ENCODE data around the gene HAUS5. TPM values are rescaled to one million over a fixed set of nuclear protein-coding genes. Genes with fewer than 3 reads are reported as not detected.

HAUS5 gene
- polyA plus RNA-seq, 1 donor from 2014 or later: 14.4 TPM

Other genes starting within 250 kb of the HAUS5 start
- gene GPR42, start 241.7 kb upstream of the HAUS5 start, polyA plus RNA-seq: not detected in 2 replicates
- gene FFAR2, start 164.5 kb upstream of the HAUS5 start, polyA plus RNA-seq: not detected in 2 replicates
- not detected in 2 replicates for gene KRTDAP, start 122.3 kb upstream of the HAUS5 start, polyA plus RNA-seq
- not detected in 2 replicates for gene DMKN, start 99.1 kb upstream of the HAUS5 start, polyA plus RNA-seq
- gene SBSN, start 84.4 kb upstream of the HAUS5 start, polyA plus RNA-seq: not detected in 2 replicates
- not detected in 2 replicates for gene GAPDHS, start 79.3 kb upstream of the HAUS5 start, polyA plus RNA-seq
- gene TMEM147, start 67.1 kb upstream of the HAUS5 start, polyA plus RNA-seq: 106 and 108 TPM in 2 replicates
- gene ATP4A, start 49.1 kb upstream of the HAUS5 start, polyA plus RNA-seq: 0.34 TPM in 1 of 2 replicates, not detected in the other
- gene PMIS2, start 26.6 kb upstream of the HAUS5 start, polyA plus RNA-seq: not detected in 2 replicates
- gene RBM42, start 16.3 kb downstream of the HAUS5 start, polyA plus RNA-seq: 58.5 and 73.5 TPM in 2 replicates
- 0.58 TPM in 1 of 2 replicates, not detected in the other for gene ETV2, start 29.0 kb downstream of the HAUS5 start, polyA plus RNA-seq
- 860 and 1,013 TPM in 2 replicates for gene COX6B1, start 35.6 kb downstream of the HAUS5 start, polyA plus RNA-seq
- 0.26 TPM in 1 of 2 replicates, not detected in the other for gene UPK1A, start 53.8 kb downstream of the HAUS5 start, polyA plus RNA-seq
- gene ZBTB32, start 91.8 kb downstream of the HAUS5 start, polyA plus RNA-seq: not detected in 2 replicates
- gene KMT2B, start 105.3 kb downstream of the HAUS5 start, polyA plus RNA-seq: 9.0 and 15.8 TPM in 2 replicates
- 4.6 and 7.2 TPM in 2 replicates for gene IGFLR1, start 129.7 kb downstream of the HAUS5 start, polyA plus RNA-seq
- gene U2AF1L4, start 132.7 kb downstream of the HAUS5 start, polyA plus RNA-seq: 54.7 and 57.0 TPM in 2 replicates
- gene PSENEN, start 132.9 kb downstream of the HAUS5 start, polyA plus RNA-seq: 46.2 and 46.7 TPM in 2 replicates
- gene LIN37, start 135.8 kb downstream of the HAUS5 start, polyA plus RNA-seq: 25.7 and 37.2 TPM in 2 replicates
- not detected in 2 replicates for gene HSPB6, start 144.3 kb downstream of the HAUS5 start, polyA plus RNA-seq
- 1.2 and 1.5 TPM in 2 replicates for gene PROSER3, start 145.4 kb downstream of the HAUS5 start, polyA plus RNA-seq
- gene ARHGAP33, start 162.8 kb downstream of the HAUS5 start, polyA plus RNA-seq: 20.5 and 46.0 TPM in 2 replicates
- gene PRODH2, start 200.1 kb downstream of the HAUS5 start, polyA plus RNA-seq: not detected in 2 replicates
- gene NPHS1, start 239.8 kb downstream of the HAUS5 start, polyA plus RNA-seq: 0.05 and 2.8 TPM in 2 replicates
- 0.79 and 2.1 TPM in 2 replicates for gene KIRREL2, start 244.2 kb downstream of the HAUS5 start, polyA plus RNA-seq